HG03520 (cell line): ENCODE measurements around the gene CDH7.
A peak's percentile ranks its signal among the peaks of the same experiment; 100 is the strongest.

Experiments
- ATAC-seq: cut with Tn5 transposase; IDR thresholded peaks from one replicate; pipeline ENCODE4 v1.9.1; 2021; ENCODE audit warnings: mild to moderate bottlenecking, moderate library complexity; ENCODE audit not compliant: unreplicated experiment

The CDH7 gene

DNA sequence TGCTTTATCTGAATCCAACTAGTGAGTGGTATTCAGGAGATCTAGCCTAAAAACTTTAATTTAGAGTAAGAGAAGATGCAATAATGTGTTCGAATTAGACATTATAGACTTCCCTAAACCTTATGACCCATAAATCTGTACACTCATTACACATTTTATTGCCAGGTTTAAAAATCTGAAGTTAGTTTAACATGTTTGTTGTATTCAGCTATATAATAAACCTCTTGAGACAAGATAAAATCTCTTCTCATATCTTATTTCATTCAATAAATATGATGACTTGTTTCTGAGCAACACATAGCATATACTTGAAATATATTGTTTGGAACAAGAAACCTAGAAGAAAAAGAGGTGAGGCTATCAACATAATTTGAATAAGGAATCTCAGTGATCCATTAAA lies 150.7 kb downstream of the CDH7 start:
- ATAC-seq, result no peak

DNA sequence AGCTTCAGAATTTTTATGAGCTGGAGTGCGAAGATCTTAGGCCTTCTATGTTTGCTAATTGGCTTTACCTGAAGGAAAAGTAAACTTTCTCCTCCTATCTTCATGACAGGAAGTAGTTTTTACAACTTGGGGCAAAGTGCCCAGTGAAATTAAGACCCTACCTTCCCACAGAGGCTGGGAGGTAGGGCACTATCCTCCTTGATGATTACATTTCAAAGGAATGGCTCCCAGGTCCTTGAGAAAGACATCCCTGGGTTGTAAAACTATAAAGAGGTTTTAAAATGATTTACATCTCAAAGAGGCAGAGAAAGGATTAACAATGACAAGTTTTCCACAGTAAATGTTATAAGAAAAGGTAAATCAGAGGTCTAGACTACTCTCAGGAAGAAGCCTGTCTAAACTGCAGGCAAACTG lies 155.8 kb downstream of the CDH7 start:
- no peak for ATAC-seq

DNA sequence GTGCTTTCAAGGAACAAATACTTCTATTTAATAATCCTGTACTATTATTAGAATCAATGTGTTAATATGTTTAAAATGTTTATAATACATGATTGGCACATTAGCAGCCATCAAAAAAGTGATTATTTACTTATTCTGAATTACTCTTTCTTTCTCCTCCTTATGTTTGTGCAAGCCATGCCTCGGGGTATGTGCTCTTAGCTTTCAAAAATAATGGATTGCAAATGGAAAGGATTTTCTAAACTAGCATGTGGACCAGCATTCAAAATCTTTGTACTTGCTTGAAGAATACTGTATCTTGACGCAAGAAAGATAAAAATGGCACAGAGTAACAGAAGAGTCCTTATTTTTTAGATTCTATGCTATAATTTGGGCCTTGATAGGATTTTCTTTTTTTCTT lies 156.5 kb downstream of the CDH7 start:
- ATAC-seq, result no peak

DNA sequence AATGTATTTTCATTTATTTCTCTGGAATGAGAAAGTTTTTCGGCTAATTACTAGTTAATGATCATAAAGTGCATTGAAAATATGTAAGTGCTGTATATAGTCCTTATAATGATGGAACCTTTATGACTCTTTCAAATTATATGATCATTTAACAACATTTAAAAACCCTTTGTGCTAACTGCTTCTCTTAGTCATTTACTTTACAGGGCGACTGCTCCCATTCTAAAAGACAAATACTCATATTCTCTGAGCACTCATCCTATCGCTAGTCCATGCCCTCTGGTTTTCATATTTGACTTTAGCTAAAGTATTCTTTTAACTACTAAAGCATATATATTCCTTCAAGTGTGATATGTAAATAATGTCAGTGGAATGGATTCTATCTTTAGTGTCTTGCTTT lies 168.2 kb downstream of the CDH7 start:
- ATAC-seq, result no peak

DNA sequence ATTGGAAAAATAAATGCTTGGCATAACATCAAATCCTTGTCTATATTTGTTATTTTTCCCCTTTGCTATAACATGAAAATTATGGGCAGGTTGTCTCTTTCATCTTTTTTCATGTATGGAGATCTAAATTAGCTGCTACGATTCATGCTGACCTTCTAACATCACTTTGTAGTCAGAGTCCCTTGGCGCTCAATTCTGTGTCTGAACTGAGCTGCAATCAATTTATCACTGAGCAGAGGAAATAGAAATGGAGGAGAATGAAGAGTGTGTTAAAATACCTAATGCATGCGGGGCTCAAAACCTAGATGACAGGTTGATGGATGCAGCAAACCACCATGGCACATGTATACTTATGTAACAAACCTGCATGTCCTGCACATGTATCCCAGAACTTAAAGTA lies 168.9 kb downstream of the CDH7 start:
- no peak for ATAC-seq

DNA sequence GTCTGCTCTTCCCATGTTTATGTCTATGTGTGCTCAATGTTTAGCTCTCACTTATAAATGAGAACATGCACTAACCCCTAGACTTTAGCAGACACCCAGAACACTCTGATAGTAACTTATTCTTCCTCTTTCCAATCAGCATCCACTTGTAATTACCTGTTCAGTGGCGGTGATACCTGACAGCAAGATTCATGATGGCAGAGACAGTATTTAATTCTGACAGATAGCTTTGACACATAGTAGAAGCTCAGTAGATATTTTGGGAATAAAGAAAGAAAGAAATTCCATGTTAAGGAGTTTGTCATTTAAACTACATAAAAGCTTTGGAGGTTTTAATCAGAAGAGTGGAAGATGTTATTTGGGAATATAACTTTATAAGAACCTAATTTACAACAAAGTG lies 171.3 kb downstream of the CDH7 start:
- ATAC-seq, result no peak

DNA sequence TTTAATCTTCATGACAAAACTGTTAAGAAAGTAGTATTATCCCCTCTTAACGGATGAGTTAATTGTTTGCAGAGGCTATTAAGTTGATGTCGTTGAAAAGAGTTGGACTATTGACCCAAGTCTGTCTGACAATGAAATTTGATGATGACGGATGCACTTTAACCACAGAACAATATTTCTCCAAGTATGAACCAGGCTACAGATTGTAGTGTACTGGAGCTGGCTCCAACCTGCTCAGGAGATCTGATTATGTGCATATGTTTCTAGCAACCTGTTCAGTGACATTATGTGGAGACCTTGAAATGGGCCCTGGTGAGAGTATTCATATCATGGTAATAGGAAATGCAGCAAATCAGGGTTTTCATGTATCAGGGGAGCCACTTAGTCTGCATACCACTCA lies 174.1 kb downstream of the CDH7 start:
- ATAC-seq, result no peak

DNA sequence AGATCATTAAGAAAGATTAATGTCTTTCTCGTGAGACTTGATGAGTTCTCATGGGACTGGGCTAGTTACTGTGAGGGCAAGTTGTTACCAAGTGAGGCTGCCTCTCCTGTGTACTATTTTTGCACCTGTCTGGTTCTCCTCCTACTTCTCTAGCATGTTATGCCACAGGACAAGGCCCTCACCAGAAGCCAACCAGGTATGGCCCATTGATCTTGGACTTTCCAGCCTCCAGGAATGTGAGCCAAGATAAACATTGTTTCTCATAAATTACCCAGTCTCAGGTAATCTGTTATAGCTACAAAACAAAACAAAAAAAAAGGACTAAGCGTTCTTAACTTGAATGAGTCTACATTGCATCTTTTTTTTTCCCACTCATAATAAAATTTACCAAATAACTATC lies 184.1 kb downstream of the CDH7 start:
- no peak for ATAC-seq

DNA sequence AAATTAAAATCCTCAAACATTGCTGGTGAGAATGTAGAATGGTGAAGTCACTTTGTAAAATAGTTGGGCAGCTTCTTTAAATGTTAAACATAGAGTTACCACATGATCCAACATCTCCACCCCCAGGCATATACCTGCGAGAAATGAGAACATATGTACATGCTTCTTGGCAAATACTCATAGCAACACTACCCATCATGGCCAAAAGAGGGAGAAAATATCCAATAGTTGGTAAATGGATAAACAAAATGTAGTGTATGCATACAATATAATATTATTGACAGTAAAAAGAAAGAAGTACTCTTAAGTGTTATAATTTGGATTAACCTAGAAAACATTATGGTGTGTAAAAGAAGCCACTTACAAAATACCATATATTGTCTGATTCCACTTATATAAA lies 185.9 kb downstream of the CDH7 start:
- ATAC-seq, result no peak

DNA sequence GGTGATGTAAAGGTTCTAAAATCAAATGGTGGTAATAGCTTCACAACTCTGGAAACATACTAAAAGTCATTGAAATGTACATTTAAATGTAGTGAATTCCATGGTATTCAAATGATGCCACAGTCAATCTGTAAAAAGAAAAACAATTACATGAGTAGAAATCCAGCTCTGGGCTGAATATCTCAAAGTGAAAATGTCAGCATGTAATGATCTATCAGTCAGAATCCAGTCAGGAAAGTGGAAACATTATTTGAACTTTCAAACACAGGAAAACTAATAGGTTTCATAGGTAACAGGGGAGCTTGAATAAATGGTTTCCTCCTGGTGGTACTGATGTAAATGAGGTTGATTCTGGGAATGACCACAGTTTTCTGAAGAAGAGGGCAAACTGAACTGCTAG lies 186.4 kb downstream of the CDH7 start:
- ATAC-seq, result no peak

DNA sequence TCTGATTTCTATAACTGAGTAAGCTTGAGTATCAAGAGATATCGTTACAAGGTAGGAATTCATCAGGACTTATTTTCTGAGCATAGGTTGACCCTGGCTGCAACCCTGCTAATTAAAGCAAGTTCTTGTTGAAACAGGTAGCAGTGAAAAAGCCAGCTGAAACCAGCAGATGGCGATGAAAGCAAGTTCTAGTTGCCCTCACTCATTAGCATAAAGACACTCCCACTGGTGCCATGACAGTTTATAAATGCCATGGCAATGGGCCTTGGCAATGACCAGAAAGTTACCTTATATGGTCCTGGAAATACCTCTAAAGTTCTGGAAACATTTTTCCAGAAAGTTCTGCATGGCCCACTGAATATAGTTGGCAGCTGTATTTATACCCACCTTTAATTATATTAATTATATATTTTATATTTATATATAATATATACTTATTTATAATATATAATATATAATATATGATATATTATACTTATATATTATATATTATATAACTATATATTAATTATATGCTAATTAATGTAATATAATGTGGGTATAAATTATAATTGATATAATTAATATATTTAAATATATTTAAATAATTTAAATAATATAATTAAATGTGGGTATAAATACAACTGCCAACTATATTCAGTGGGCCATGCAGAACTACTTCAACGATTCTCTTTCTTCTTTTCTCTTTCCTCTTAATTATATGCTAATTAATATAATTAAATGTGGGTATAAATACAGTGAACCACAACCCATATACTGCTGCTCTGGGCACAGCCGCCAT lies 188.0 kb downstream of the CDH7 start:
- ATAC-seq, result peak; percentile 82
